Pancreas (tissue), 10 donors: ENCODE results near the gene PLEKHA5. TPM values are rescaled to one million over a fixed set of nuclear protein-coding genes. Genes with fewer than 3 reads are reported as not detected.

Source experiments
- ATAC-seq, 4 donors: fragments of 200-7000 bp; cut with Tn5 transposase; one replicate each; pipeline versions ENCODE4 v1.8.0 to v1.9.1; 2020; ENCODE audit warnings: mild to moderate bottlenecking in 4 of 4, moderate library complexity in 4 of 4
- DNase-seq, 6 donors: peaks; one replicate each; pipeline ENCODE4 v3.0.0-alpha.2; 2020
- FAIRE-seq: peaks from 2 replicates; lab custom pipeline; 2012; peaks lifted over from hg19 to GRCh38; lab: Jason Lieb, UNC
- H3K27ac ChIP-seq, 4 donors: fragments of 200-600 bp; sonication (generic); 1 replicate in 3 of 4; 2 replicates in 1 of 4; pipeline versions ENCODE4 v1.5.0 to v1.8.0; 2020
- H3K27me3 ChIP-seq, 4 donors: fragments of 200-600 bp; one replicate each; pipeline ENCODE4 v1.8.0; 2021
- H3K36me3 ChIP-seq, 3 donors: fragments of 200-600 bp; sonication (generic) in 1 of 3; one replicate each; pipeline versions ENCODE4 v1.5.0 to v1.8.0; 2020 to 2021
- H3K4me1 ChIP-seq, 3 donors: fragments of 200-600 bp; one replicate each; pipeline ENCODE4 v1.8.0; 2021
- H3K4me3 ChIP-seq, 4 donors: fragments of 200-600 bp; sonication (generic) in 2 of 4; one replicate each; pipeline versions ENCODE4 v1.5.0 to v1.8.0; 2020 to 2021
- H3K9me3 ChIP-seq, 4 donors: fragments of 200-600 bp; one replicate each; pipeline ENCODE4 v1.8.0; 2021
- WGBS, 2 donors: extraction: QIAGEN DNeasy Blood & Tissue Kit; methylation state at CpG; one replicate each; pipeline ENCODE4 v1.1.7; 2013; 5-methylcytosine and 5-hydroxymethylcytosine counted together
- intact Hi-C, 3 donors: fragments of 100-400 bp; cut with DNase I; formaldehyde crosslinking; loops; one replicate each; pipeline versions ENCODE4 v1.11.1 to v1.14.2; 2022
- polyA plus RNA-seq, 2 donors: library from polyadenylated mRNA; stranded (reverse); fragments of 200-250 nt; gene quantifications; one replicate each; pipeline ENCODE4 v1.2.3, GENCODE V29; 2013
- total RNA-seq, 6 donors: library from RNA; stranded (reverse); fragmentation: NEBNext Ultra II Directional in 4 of 6; extraction: Animal tissue kit (Norgen Biotek cat#: 25700) in 4 of 6; gene quantifications; one replicate each; pipeline versions ENCODE4 v1.2.1 to v1.2.4, GENCODE V29; 2021 to 2023
- TF ChIP-seq, protein P1 (sequence below), 4 donors: fragments of 200-600 bp; sonication (generic) in 3 of 4; IDR thresholded peaks; one replicate each; pipeline versions ENCODE4 v1.5.0 to v1.8.0; 2021; ENCODE audit warnings: antibody characterized with exemption in 4 of 4
- donor health status: healthy with polysubstance abuse.
- donor health status: DM: no; HTN: no; CAD: no; lungs with moderate emphysema.
- donor health status: DM: no; HTN: no; CAD: no.
- donor health status: control.
- donor health status: control.
- donor health status: Bipolar disorder and iron deficiency.
- donor health status: DM: yes; HTN: yes; CAD: no.
- donor health status: DM: no; HTN: no; CAD: no.
- donor health status: DM: no; HTN: no; CAD: no.
- donor health status: DM: yes; HTN: yes; CAD: no.

The PLEKHA5 gene
- total and polyA plus RNA-seq, 8 donors: 10.3 to 26.4 (median 17.5) TPM

DNA sequence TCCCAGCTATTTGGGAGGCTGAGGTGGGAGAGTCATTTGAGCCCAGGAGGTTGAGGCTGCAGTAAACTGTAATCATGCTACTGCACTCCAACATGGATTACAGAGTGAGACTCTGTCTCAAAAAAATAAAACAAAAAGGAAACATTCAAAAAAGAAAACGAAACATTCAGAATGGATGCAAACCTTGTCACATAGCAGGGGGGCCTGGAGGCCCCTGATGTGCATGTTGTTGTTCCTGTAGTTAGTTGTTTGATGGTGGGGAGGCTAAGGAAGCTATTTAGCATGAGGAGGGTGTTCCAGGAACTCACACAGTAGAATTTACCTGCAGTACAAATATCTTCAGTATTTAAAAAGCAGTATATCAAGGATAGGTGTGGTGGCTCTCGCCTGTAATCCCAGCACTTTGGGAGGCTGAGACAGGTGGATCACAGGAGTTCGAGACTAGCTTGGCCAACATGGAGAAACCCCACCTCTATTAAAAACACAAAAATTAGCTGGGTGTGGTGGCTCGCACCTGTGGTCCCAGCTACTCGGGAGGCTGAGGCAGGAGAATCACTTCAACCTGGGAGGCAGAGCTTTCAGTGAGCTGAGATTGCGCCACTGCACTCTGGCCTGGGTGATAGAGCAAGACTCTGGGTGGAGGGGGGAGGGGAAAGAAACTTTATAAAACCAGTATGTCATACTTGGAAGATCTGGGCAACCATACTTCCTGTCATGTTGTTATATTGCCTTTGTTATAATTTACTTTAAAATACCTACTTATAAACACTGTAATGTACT is 292.2 kb downstream of the PLEKHA5 start:
- Histone ChIP-seq H3K36me3 (no peaks in the 10 kb centered on the region), H3K27ac (no peak overlapping the region), H3K4me1 (no peaks in the 10 kb centered on the region), H3K9me3 (no peaks in the 10 kb centered on the region), H3K4me3 (no peak overlapping the region), H3K27me3 (no peaks in the 10 kb centered on the region)
- WGBS, 2 donors: 82 to 87% methylated on average over 6 of the region's 6 CpGs
- FAIRE-seq (no peak), ATAC-seq (no peak), DNase-seq (no peak)
- TF ChIP-seq, protein P1, sequence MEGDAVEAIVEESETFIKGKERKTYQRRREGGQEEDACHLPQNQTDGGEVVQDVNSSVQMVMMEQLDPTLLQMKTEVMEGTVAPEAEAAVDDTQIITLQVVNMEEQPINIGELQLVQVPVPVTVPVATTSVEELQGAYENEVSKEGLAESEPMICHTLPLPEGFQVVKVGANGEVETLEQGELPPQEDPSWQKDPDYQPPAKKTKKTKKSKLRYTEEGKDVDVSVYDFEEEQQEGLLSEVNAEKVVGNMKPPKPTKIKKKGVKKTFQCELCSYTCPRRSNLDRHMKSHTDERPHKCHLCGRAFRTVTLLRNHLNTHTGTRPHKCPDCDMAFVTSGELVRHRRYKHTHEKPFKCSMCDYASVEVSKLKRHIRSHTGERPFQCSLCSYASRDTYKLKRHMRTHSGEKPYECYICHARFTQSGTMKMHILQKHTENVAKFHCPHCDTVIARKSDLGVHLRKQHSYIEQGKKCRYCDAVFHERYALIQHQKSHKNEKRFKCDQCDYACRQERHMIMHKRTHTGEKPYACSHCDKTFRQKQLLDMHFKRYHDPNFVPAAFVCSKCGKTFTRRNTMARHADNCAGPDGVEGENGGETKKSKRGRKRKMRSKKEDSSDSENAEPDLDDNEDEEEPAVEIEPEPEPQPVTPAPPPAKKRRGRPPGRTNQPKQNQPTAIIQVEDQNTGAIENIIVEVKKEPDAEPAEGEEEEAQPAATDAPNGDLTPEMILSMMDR (IDR thresholded peaks at IDR 0.05): no peak
- intact Hi-C loops: no loop called here

DNA sequence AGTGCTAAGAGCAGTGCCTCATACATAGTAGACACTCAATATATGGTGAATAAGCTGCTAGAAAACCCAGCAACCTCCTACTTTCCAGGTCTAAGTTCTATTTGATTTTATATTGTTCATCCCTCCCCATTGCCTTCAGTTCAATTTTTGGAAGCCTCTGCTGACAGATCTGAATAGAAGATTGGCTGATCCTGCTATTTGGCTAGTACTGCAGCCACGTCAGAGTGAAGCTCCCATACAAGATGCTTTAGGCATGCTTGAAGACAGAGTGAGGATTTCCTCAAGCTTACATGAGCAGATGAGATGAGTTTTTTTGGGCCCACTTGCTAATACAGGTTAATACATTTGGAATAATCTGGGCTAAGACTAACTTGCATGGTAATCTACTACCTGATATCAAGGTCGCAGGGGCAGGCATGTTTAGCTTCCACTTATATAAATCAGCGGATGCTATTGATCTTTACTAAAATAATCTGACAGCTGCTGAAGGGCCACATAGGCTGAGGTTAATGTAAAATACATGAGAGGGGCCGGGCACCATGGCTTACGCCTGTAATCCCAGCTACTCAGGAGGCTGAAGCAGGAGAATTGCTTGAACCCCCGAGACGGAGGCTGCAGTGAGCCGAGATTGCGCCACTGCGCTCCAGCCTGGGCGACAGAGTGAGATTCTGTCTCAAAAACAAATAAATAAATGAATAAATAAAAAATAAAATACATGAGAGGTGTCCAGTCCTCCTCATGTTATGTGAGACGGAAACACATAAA is 293.8 kb downstream of the PLEKHA5 start:
- H3K27ac ChIP-seq: no peak overlapping the region
- H3K36me3 ChIP-seq: no peaks in the 10 kb centered on the region
- H3K4me3 ChIP-seq: no peak overlapping the region
- no peaks in the 10 kb centered on the region for H3K4me1 ChIP-seq
- intact Hi-C loops: no loop called here
- ATAC-seq: no peak
- TF ChIP-seq, protein P1 (IDR thresholded peaks at IDR 0.05): no peak
- no peak for FAIRE-seq
- 83 to 88% methylated on average over 12 of the region's 12 CpGs for WGBS, 2 donors
- no peak for DNase-seq
- no peaks in the 10 kb centered on the region for H3K9me3 ChIP-seq
- H3K27me3 ChIP-seq: no peaks in the 10 kb centered on the region
